Gastroesophageal sphincter (tissue), 3 donors: Measurements from ENCODE around the gene MRPS5.

Experiments used
- POLR2A ChIP-seq, 2 donors: fragments of 450-650 bp; IDR thresholded peaks; one replicate each; pipeline ENCODE4 v1.6.1; 2017; ENCODE audit warnings: antibody characterized with exemption in 2 of 2, mild to moderate bottlenecking in 2 of 2, moderate library complexity in 1 of 2
- TF ChIP-seq, protein P1 (sequence below), 4 experiments: fragments of 200-600 bp in 2 of 4; fragments of 450-650 bp in 2 of 4; sonication (generic) in 1 of 4; IDR thresholded peaks; one replicate each; pipeline ENCODE4 v1.5.1; 2017 to 2019; ENCODE audit warnings: antibody characterized with exemption in 4 of 4, mild to moderate bottlenecking in 2 of 4, moderate library complexity in 2 of 4

DNA sequence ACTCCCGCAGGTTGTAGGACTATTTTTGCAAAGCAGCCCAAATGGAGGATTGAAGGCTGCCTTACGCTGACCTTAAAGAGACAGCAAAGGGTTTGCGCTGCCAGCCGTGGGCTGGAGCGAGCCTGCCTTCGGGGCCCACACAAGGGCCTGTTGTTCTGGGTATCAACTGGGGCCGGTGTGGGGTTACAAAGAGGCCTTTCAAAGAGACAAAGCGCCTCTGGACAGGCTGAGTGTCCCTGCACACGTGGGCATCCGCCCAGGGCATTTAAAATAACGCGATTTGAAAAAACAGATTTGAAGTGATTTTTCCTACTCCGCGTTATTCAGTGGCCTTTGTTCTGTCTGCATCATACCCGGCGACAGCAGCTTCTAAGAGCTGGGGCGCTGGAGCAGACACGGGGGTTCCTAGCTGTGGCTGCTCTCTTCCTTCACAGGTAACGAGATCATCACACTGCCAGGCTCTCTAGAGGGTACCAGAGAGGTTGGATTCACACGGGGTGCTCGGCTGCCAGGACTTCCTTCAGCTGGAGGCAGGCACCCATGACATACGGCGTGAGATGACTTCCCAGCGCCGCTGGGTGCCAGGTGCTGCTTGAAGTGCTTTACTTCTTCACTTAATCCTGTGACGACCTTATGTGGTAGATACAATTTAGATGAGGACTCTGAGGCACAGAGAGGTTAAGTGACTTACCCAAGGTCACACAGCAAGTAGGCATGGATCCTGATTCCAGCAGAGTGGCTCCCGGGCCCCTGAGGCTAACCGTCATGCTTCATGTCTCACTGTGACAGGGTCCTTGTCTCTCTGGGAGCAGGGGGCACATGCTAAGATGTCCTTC, 63.9 kb downstream of the MRPS5 start:
- TF ChIP-seq, protein P1, sequence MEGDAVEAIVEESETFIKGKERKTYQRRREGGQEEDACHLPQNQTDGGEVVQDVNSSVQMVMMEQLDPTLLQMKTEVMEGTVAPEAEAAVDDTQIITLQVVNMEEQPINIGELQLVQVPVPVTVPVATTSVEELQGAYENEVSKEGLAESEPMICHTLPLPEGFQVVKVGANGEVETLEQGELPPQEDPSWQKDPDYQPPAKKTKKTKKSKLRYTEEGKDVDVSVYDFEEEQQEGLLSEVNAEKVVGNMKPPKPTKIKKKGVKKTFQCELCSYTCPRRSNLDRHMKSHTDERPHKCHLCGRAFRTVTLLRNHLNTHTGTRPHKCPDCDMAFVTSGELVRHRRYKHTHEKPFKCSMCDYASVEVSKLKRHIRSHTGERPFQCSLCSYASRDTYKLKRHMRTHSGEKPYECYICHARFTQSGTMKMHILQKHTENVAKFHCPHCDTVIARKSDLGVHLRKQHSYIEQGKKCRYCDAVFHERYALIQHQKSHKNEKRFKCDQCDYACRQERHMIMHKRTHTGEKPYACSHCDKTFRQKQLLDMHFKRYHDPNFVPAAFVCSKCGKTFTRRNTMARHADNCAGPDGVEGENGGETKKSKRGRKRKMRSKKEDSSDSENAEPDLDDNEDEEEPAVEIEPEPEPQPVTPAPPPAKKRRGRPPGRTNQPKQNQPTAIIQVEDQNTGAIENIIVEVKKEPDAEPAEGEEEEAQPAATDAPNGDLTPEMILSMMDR (IDR thresholded peaks at IDR 0.05): no peak
- no peak for TF ChIP-seq POLR2A (IDR thresholded peaks at IDR 0.05)
